Osteoblast (primary cell): ENCODE data around the gene HABP2. TPM values are rescaled to one million over a fixed set of nuclear protein-coding genes. Genes with fewer than 3 reads are reported as not detected.

Source experiments
- DNase-seq: peaks from one replicate; pipeline ENCODE4 v3.0.0; 2011; ENCODE audit warnings: low spot score, mixed read lengths; ENCODE audit not compliant: insufficient read length; ENCODE audit errors: missing footprints
- H2AFZ ChIP-seq: 2 replicates; pipeline ENCODE4 v1.6.0; 2011; ENCODE audit warnings: mild to moderate bottlenecking, low read length
- H3K27ac ChIP-seq: 2 replicates; pipeline ENCODE4 v1.5.1; 2011; ENCODE audit warnings: mild to moderate bottlenecking, low read depth, low read length, moderate library complexity
- H3K27me3 ChIP-seq: 2 replicates; pipeline ENCODE4 v1.6.0; 2012; ENCODE audit warnings: mild to moderate bottlenecking, control low read depth, inconsistent platforms, low read length, moderate library complexity; ENCODE audit not compliant: insufficient read depth
- H3K36me3 ChIP-seq: 2 replicates; pipeline ENCODE4 v1.5.1; 2011; ENCODE audit warnings: mild to moderate bottlenecking, low read length, control low read depth, moderate library complexity; ENCODE audit not compliant: insufficient read depth
- H3K4me1 ChIP-seq: 2 replicates; pipeline ENCODE4 v1.5.1; 2011; ENCODE audit warnings: mild to moderate bottlenecking, low read length, control low read depth, moderate library complexity; ENCODE audit not compliant: insufficient read depth
- H3K4me2 ChIP-seq: 2 replicates; pipeline ENCODE4 v1.6.0; 2011; ENCODE audit warnings: mild to moderate bottlenecking, low read length; ENCODE audit not compliant: insufficient read depth
- H3K4me3 ChIP-seq: fragments of 200-600 bp; sonication (generic); 3 replicates; pipeline ENCODE4 v1.5.1; 2012; ENCODE audit warnings: mild to moderate bottlenecking, low read length, inconsistent platforms; ENCODE audit not compliant: insufficient read depth
- H3K79me2 ChIP-seq: 2 replicates; pipeline ENCODE4 v1.6.0; 2012; ENCODE audit warnings: mild to moderate bottlenecking, low read length, control low read depth, inconsistent platforms; ENCODE audit not compliant: insufficient read depth
- H3K9me3 ChIP-seq: 2 replicates; pipeline ENCODE4 v1.5.1; 2011; ENCODE audit warnings: low read depth, low read length, control low read depth
- H4K20me1 ChIP-seq: 2 replicates; pipeline ENCODE4 v1.6.0; 2012; ENCODE audit warnings: mild to moderate bottlenecking, low read length, control low read depth; ENCODE audit not compliant: insufficient read depth
- total RNA-seq: library from RNA; depleted of rRNA; stranded (reverse); fragments of >200 nt; gene quantifications from 2 replicates; pipeline ENCODE4 v1.2.3, GENCODE V29; 2012
- TF ChIP-seq, protein P1 (sequence below): IDR thresholded peaks from 2 replicates; pipeline ENCODE4 v1.5.1; 2011; ENCODE audit warnings: mild to moderate bottlenecking, low read depth, low read length, moderate library complexity; ENCODE audit errors: extremely low read depth

Gene HABP2
- total RNA-seq, 1 donor = not detected

DNA sequence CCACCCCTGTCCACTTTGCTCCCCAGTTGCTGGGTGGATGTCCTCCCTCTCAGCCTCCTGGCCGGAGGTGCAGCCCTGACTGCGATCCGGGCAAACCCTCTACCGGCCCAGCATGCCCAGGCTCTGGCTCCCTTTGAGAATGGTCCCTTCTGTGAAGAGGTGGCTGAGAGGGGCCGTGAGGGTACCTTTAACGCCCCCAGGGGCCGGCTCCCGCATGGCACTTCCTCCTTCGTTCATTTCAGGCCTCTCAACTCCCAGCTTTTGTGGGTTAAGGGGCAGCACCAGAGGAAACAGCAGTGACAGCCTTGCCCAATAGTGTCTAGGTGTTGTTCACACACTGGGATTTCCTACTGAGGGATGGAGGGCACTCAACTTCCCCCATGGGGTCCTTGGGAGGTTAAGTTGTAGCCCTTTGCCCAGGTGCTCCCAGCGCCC lies 33.2 kb upstream of the HABP2 start:
- Histone ChIP-seq H3K27ac (no peak overlapping the region), H3K27me3 (peaks cover 17% of the 10 kb centered on the region), H3K4me3 (no peak overlapping the region), H3K79me2 (no peaks in the 10 kb centered on the region), H3K36me3 (no peaks in the 10 kb centered on the region), H2AFZ (no peak overlapping the region), H3K4me2 (no peak overlapping the region), H3K9me3 (no peaks in the 10 kb centered on the region), H3K4me1 (no peaks in the 10 kb centered on the region), H4K20me1 (no peaks in the 10 kb centered on the region)
- DNase-seq = no peak
- TF ChIP-seq, protein P1, sequence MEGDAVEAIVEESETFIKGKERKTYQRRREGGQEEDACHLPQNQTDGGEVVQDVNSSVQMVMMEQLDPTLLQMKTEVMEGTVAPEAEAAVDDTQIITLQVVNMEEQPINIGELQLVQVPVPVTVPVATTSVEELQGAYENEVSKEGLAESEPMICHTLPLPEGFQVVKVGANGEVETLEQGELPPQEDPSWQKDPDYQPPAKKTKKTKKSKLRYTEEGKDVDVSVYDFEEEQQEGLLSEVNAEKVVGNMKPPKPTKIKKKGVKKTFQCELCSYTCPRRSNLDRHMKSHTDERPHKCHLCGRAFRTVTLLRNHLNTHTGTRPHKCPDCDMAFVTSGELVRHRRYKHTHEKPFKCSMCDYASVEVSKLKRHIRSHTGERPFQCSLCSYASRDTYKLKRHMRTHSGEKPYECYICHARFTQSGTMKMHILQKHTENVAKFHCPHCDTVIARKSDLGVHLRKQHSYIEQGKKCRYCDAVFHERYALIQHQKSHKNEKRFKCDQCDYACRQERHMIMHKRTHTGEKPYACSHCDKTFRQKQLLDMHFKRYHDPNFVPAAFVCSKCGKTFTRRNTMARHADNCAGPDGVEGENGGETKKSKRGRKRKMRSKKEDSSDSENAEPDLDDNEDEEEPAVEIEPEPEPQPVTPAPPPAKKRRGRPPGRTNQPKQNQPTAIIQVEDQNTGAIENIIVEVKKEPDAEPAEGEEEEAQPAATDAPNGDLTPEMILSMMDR = no peak

DNA sequence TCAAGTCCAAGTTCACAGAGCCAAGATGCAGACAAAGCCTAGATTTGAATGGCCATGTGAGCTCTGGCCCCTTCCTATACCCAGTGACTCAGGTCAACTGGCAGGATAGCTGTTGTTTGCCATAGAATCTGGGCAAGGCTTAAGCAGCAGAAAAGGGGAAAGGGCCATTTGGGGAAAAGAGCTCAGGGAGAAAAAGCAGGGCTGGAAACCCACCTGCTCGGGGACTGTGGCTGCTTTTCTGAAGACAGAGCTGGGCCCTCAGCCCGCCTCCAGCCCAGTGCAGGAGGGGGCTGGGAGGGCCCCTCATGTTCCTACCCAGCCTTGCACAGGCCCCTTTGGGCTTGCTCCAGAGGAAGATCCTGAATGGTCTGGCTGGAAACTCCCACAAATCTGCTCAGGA lies 32.6 kb upstream of the HABP2 start:
- H3K4me3 ChIP-seq = no peak overlapping the region
- H3K79me2 ChIP-seq = no peaks in the 10 kb centered on the region
- H3K4me2 ChIP-seq = no peak overlapping the region
- no peak for DNase-seq
- H3K27me3 ChIP-seq = peaks cover 13% of the 10 kb centered on the region
- no peaks in the 10 kb centered on the region for H3K36me3 ChIP-seq
- no peak overlapping the region for H3K27ac ChIP-seq
- TF ChIP-seq, protein P1 = no peak
- no peaks in the 10 kb centered on the region for H3K4me1 ChIP-seq
- H3K9me3 ChIP-seq = no peaks in the 10 kb centered on the region
- no peaks in the 10 kb centered on the region for H4K20me1 ChIP-seq
- H2AFZ ChIP-seq = no peak overlapping the region

DNA sequence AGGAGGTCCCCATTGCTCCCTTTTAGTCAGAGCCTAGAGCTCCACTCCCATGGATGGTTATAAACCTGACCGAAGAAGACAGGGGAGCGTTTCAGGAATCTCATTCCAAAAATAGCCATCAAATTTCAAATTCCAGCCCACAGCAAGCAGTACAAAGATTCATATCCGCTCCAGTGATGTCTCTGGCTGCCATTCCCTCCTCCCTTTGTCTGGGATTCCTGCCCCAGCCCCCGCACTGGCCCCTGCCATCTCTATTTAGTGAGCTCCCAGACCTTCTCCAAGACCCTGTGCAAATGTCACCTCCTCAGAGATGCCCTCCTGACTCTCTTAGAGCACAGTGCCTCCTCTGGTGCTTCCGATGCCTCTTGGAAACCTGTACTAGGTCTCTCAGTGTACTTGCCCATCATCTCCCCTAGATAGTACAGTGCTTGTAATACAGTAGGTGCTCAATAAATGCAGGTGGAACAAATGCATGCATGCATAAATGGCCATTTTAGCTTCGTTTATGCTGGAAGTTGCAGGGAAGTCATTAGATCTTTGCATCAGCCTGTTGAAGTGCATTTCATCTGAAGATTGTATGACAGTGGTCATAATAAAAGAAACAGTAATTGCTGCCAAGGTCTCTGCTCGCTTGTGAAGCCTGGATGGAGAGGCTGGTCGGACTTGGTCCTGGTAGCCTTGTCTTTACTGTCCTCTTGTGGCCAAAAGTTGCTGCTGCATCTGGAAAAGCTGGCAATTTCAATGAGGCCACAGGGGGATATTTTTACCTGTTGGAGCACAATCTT lies 32.0 kb upstream of the HABP2 start:
- H3K9me3 ChIP-seq = no peaks in the 10 kb centered on the region
- no peak overlapping the region for H3K27ac ChIP-seq
- H3K4me3 ChIP-seq = no peak overlapping the region
- no peaks in the 10 kb centered on the region for H3K4me1 ChIP-seq
- H3K4me2 ChIP-seq = no peak overlapping the region
- TF ChIP-seq, protein P1 = peak; percentile 100
- no peak overlapping the region for H2AFZ ChIP-seq
- peak; percentile 95 for DNase-seq
- no peaks in the 10 kb centered on the region for H3K79me2 ChIP-seq
- no peaks in the 10 kb centered on the region for H4K20me1 ChIP-seq
- H3K36me3 ChIP-seq = no peaks in the 10 kb centered on the region
- peaks cover 13% of the 10 kb centered on the region for H3K27me3 ChIP-seq

DNA sequence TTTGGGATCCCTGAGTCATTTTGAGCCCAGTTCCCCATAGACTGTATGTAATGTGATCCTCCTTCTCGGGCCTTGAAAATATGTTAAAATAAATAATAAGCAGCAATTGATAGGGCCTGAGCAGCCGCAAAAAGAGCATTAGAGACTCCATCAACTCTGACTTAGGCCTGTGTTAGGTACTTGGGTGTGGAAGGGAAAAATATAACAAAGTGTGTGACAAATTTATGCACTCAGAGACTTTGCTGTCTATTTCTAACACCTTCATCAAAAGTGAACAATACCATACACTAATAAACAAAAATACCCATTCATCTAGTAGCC lies 31.4 kb upstream of the HABP2 start:
- no peaks in the 10 kb centered on the region for H3K9me3 ChIP-seq

More for the DNA sequence above, 31.4 kb upstream of the HABP2 start:
- no peaks in the 10 kb centered on the region for H3K36me3 ChIP-seq
- H3K4me1 ChIP-seq = no peaks in the 10 kb centered on the region
- H3K79me2 ChIP-seq = no peaks in the 10 kb centered on the region
- H3K27ac ChIP-seq = no peak overlapping the region
- H4K20me1 ChIP-seq = no peaks in the 10 kb centered on the region
- peaks cover 13% of the 10 kb centered on the region for H3K27me3 ChIP-seq
- no peak for DNase-seq
- TF ChIP-seq, protein P1 = no peak
- H3K4me2 ChIP-seq = no peak overlapping the region
- H2AFZ ChIP-seq = no peak overlapping the region
- no peak overlapping the region for H3K4me3 ChIP-seq
